Measurements from ENCODE around the gene LIMA1. TPM values are rescaled to one million over a fixed set of nuclear protein-coding genes. Genes with fewer than 3 reads are reported as not detected.
A peak's percentile ranks its signal among the peaks of the same experiment; 100 is the strongest.

LIMA1 gene
- total and polyA plus RNA-seq, 2 donors (not counting 1 experiment from before 2014, with no cell fraction given) = 1.3 to 2.1 TPM

DNA sequence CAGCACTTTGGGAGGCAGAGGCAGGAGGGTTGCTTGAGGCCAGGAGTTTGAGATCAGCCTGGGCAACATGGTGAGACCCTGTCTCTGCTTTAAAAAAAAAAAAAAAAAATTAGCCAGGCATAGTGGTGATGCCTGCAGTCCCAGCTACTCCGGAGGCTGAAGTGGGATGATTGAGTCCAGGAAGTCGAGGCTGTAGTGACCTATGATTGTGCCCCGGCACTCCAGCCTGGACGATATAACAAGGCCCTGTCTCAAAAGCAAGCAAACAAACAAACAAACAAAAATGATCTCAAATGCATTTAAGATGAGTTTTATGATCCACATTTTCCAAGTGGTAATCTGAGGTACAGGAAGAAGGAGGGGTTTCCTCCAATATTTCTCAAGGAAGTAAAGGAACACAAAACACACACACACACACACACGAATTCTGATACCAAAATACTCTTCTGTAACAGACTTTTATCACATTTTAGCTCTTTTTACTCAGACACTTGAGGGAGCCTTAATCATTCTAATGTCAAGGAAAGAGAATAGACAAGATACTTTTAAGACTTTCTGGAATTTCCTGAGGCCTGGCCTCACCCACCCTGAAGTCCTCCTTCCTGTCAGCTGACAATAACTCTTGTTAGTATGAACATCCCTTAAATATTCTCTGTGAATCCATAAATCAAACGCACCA lies 71.8 kb downstream of the LIMA1 start:
- Histone ChIP-seq H3K9ac (ENCODE audit: low read length) (no peak overlapping the region), H3K36me3 (replicated peaks in 1 of 2; ENCODE audit: control extremely low read depth in 1 of 2, control insufficient read depth in 1 of 2, extremely low read depth in 1 of 2, insufficient read depth in 2 of 2, low read length in 1 of 2) (no peaks in the 10 kb centered on the region), H3K4me3 (ENCODE audit: control extremely low read depth in 1 of 5, extremely low read depth in 1 of 5, insufficient read depth in 1 of 5, low read depth in 2 of 5, low read length in 4 of 5) (no peak overlapping the region), H4K20me1 (ENCODE audit: control insufficient read depth, insufficient read depth, low read length, poor library complexity, severe bottlenecking) (no peaks in the 10 kb centered on the region), H3K27ac (ENCODE audit: low read length in 2 of 2) (no peak overlapping the region), H3K9me3 (ENCODE audit: control extremely low read depth in 1 of 3, control insufficient read depth in 2 of 3, insufficient read depth in 1 of 3, low read length in 2 of 3) (peaks cover 0 to 8% (median 0%) of the 10 kb centered on the region in 3 donors), H3K27me3 (replicated peaks in 1 of 4; ENCODE audit: control extremely low read depth in 1 of 4, control insufficient read depth in 3 of 4, insufficient read depth in 4 of 4, low read length in 3 of 4) (no peaks in the 10 kb centered on the region), H3K79me2 (ENCODE audit: control insufficient read depth, insufficient read depth, low read length) (no peaks in the 10 kb centered on the region), H2AFZ (ENCODE audit: insufficient read depth, low read depth, low read length, poor library complexity, severe bottlenecking) (peak overlapping the region; percentile 3), H3K4me1 (ENCODE audit: control insufficient read depth in 2 of 2, insufficient read depth in 2 of 2, low read length in 2 of 2) (no peaks in the 10 kb centered on the region), H3K4me2 (replicated peaks; ENCODE audit: low read depth, low read length, poor library complexity, severe bottlenecking) (no peak overlapping the region)
- no peak for DNase-seq
- ChIA-PET POLR2A (no interaction called here), CTCF (no interaction called here)
- WGBS (ENCODE audit: insufficient coverage) = 90% methylated on average over 2 of the region's 6 CpGs
- Mint-ChIP-seq H3K4me1 (peaks cover 4% of the 10 kb centered on the region), H3K27me3 (no peaks in the 10 kb centered on the region), H3K9me3 (ENCODE audit: insufficient read depth) (no peaks in the 10 kb centered on the region), H3K4me3 (no peak overlapping the region), H3K27ac (no peak overlapping the region)
- intact Hi-C loops (cut with micrococcal nuclease) = no loop called here
- TF ChIP-seq EZH2 (IDR thresholded peaks at IDR 0.05; ENCODE audit: borderline replicate concordance, insufficient read depth, low read depth, low read length, poor library complexity, severe bottlenecking) = no peak
- TF ChIP-seq, protein P1, sequence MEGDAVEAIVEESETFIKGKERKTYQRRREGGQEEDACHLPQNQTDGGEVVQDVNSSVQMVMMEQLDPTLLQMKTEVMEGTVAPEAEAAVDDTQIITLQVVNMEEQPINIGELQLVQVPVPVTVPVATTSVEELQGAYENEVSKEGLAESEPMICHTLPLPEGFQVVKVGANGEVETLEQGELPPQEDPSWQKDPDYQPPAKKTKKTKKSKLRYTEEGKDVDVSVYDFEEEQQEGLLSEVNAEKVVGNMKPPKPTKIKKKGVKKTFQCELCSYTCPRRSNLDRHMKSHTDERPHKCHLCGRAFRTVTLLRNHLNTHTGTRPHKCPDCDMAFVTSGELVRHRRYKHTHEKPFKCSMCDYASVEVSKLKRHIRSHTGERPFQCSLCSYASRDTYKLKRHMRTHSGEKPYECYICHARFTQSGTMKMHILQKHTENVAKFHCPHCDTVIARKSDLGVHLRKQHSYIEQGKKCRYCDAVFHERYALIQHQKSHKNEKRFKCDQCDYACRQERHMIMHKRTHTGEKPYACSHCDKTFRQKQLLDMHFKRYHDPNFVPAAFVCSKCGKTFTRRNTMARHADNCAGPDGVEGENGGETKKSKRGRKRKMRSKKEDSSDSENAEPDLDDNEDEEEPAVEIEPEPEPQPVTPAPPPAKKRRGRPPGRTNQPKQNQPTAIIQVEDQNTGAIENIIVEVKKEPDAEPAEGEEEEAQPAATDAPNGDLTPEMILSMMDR (IDR thresholded peaks at IDR 0.05) = no peak
- no peak for ATAC-seq (ENCODE audit: low read depth)

DNA sequence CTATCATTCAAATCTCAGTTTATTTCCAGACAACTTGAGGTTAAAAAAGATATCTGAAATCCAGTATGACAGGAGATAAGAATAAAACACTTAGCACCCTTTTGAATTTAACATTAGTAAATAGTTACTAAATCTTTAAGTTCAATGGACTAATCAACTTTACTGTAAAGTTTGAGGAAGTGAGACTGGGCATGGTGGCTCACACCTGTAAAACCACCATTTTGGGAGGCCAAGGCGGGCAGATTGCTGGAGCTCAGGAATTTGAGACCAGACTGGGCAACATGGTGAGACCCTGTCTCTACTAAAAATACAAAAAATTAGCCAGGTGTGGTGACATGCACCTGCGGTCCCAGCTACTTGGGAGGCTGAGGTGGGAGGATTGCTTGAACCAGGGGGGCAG lies 75.9 kb downstream of the LIMA1 start:
- no peak overlapping the region for H3K4me2 ChIP-seq (replicated peaks; ENCODE audit: low read depth, low read length, poor library complexity, severe bottlenecking)
- Mint-ChIP-seq H3K4me1 (peaks cover 4% of the 10 kb centered on the region), H3K27me3 (no peaks in the 10 kb centered on the region), H3K27ac (no peak overlapping the region), H3K9me3 (ENCODE audit: insufficient read depth) (no peaks in the 10 kb centered on the region), H3K4me3 (no peak overlapping the region)
- H3K27ac ChIP-seq (ENCODE audit: low read length in 2 of 2) = no peak overlapping the region
- CTCF ChIA-PET = no interaction called here
- H3K9ac ChIP-seq (ENCODE audit: low read length) = no peak overlapping the region
- no peak overlapping the region for H2AFZ ChIP-seq (ENCODE audit: insufficient read depth, low read depth, low read length, poor library complexity, severe bottlenecking)
- H3K27me3 ChIP-seq (replicated peaks in 1 of 4; ENCODE audit: control extremely low read depth in 1 of 4, control insufficient read depth in 3 of 4, insufficient read depth in 4 of 4, low read length in 3 of 4) = no peaks in the 10 kb centered on the region
- TF ChIP-seq, protein P1 (IDR thresholded peaks at IDR 0.05) = no peak
- TF ChIP-seq EZH2 (IDR thresholded peaks at IDR 0.05; ENCODE audit: borderline replicate concordance, insufficient read depth, low read depth, low read length, poor library complexity, severe bottlenecking) = no peak
- intact Hi-C loops (cut with micrococcal nuclease) = no loop called here
- no peaks in the 10 kb centered on the region for H3K4me1 ChIP-seq (ENCODE audit: control insufficient read depth in 2 of 2, insufficient read depth in 2 of 2, low read length in 2 of 2)
- H3K79me2 ChIP-seq (ENCODE audit: control insufficient read depth, insufficient read depth, low read length) = no peaks in the 10 kb centered on the region
- DNase-seq (no peak), ATAC-seq (ENCODE audit: low read depth) (no peak)
- no peaks in the 10 kb centered on the region for H4K20me1 ChIP-seq (ENCODE audit: control insufficient read depth, insufficient read depth, low read length, poor library complexity, severe bottlenecking)
- POLR2A ChIA-PET = no interaction called here
- no peaks in the 10 kb centered on the region for H3K36me3 ChIP-seq (replicated peaks in 1 of 2; ENCODE audit: control extremely low read depth in 1 of 2, control insufficient read depth in 1 of 2, extremely low read depth in 1 of 2, insufficient read depth in 2 of 2, low read length in 1 of 2)
- H3K4me3 ChIP-seq (ENCODE audit: control extremely low read depth in 1 of 5, extremely low read depth in 1 of 5, insufficient read depth in 1 of 5, low read depth in 2 of 5, low read length in 4 of 5) = no peak overlapping the region
- no CpG with 5 or more reads among the region's 2 CpGs for WGBS (ENCODE audit: insufficient coverage)
- H3K9me3 ChIP-seq (ENCODE audit: control extremely low read depth in 1 of 3, control insufficient read depth in 2 of 3, insufficient read depth in 1 of 3, low read length in 2 of 3) = peaks cover 0 to 8% (median 0%) of the 10 kb centered on the region in 3 donors
